IMR-90 (cell line): ENCODE results near the gene PGK1. TPM values are rescaled to one million over a fixed set of nuclear protein-coding genes. Genes with fewer than 3 reads are reported as not detected.

Experiments used
- ATAC-seq: fragments of 200-7000 bp; cut with Tn5 transposase; 2 replicates; pipeline ENCODE4 v1.9.1; 2020; ENCODE audit warnings: low read depth, mild to moderate bottlenecking, moderate library complexity
- BruUV-seq: library from RNA; stranded (reverse); fragments of 400-500 nt; replicated peaks from 2 replicates; lab custom pipeline; 2021; lab: Mats Ljungman, UMichigan
- CTCF ChIA-PET: fragments of 300-600 bp; formaldehyde crosslinking; extraction: SDS; loops from one replicate; lab custom pipeline; 2021; ENCODE audit warnings: antibody characterized with exemption; lab: Yijun Ruan, JAX
- POLR2A ChIA-PET: fragments of 300-600 bp; sonication (Branson Sonifier 250); formaldehyde crosslinking; loops from one replicate; lab custom pipeline; 2022; ENCODE audit warnings: antibody characterized with exemption; ENCODE audit not compliant: unreplicated experiment; lab: Charles Lee
- DNase-seq: peaks from one replicate; pipeline ENCODE4 v3.0.0; 2013
- H2AFZ ChIP-seq: replicated peaks from 2 replicates; pipeline ENCODE3; 2013; ENCODE audit warnings: low read length, mild to moderate bottlenecking; ENCODE audit not compliant: poor library complexity
- H2AK5ac ChIP-seq: 2 replicates; pipeline ENCODE4 v1.6.1; 2013; ENCODE audit warnings: low read depth, low read length, inconsistent platforms
- H2AK9ac ChIP-seq: replicated peaks from 2 replicates; pipeline ENCODE3; 2013; ENCODE audit warnings: mild to moderate bottlenecking, low read depth, low read length, moderate library complexity; ENCODE audit not compliant: poor library complexity
- H2BK120ac ChIP-seq: 2 replicates; pipeline ENCODE4 v1.6.1; 2013; ENCODE audit warnings: low read depth, low read length, inconsistent platforms
- H2BK15ac ChIP-seq: 3 replicates; pipeline ENCODE4 v1.6.1; 2013; ENCODE audit warnings: low read depth, low read length, inconsistent platforms
- H2BK20ac ChIP-seq: 2 replicates; pipeline ENCODE4 v1.6.1; 2013; ENCODE audit warnings: low read depth, mild to moderate bottlenecking, inconsistent platforms, low read length, moderate library complexity
- H2BK5ac ChIP-seq: 2 replicates; pipeline ENCODE4 v1.6.1; 2013; ENCODE audit warnings: mild to moderate bottlenecking, low read depth, low read length, inconsistent platforms; ENCODE audit not compliant: poor library complexity, severe bottlenecking
- H3K14ac ChIP-seq: replicated peaks from 2 replicates; pipeline ENCODE4 v1.6.1; 2013; ENCODE audit warnings: low read depth, low read length, inconsistent platforms
- H3K18ac ChIP-seq: 2 replicates; pipeline ENCODE4 v1.6.1; 2013; ENCODE audit warnings: low read depth, low read length, control low read depth
- H3K23ac ChIP-seq: 2 replicates; pipeline ENCODE4 v1.6.1; 2013; ENCODE audit warnings: low read depth, low read length, inconsistent platforms
- H3K27ac ChIP-seq: 2 replicates; pipeline ENCODE4 v1.5.1; 2013; ENCODE audit warnings: mild to moderate bottlenecking, control low read depth, low read length; ENCODE audit not compliant: insufficient read depth
- H3K27me3 ChIP-seq: 2 replicates; pipeline ENCODE4 v1.6.1; 2013; ENCODE audit warnings: low read length; ENCODE audit not compliant: control insufficient read depth, insufficient read depth
- H3K36me3 ChIP-seq: 2 replicates; pipeline ENCODE4 v1.6.1; 2013; ENCODE audit warnings: low read length, mixed read lengths; ENCODE audit not compliant: control insufficient read depth, insufficient read depth
- H3K4ac ChIP-seq: 2 replicates; pipeline ENCODE4 v1.6.1; 2013; ENCODE audit warnings: low read depth, low read length, inconsistent platforms
- H3K4me1 ChIP-seq: 2 replicates; pipeline ENCODE4 v1.6.1; 2013; ENCODE audit warnings: low read length, mixed read lengths; ENCODE audit not compliant: control insufficient read depth, insufficient read depth
- H3K4me2 ChIP-seq: 2 replicates; pipeline ENCODE4 v1.6.1; 2013; ENCODE audit warnings: low read depth, mild to moderate bottlenecking, control low read depth, low read length, moderate library complexity
- H3K4me3 ChIP-seq: 2 replicates; pipeline ENCODE4 v1.5.1; 2013; ENCODE audit warnings: low read depth, mild to moderate bottlenecking, control low read depth, low read length, moderate library complexity; ENCODE audit not compliant: insufficient read depth
- H3K56ac ChIP-seq: 2 replicates; pipeline ENCODE4 v1.6.1; 2013; ENCODE audit warnings: low read length, inconsistent platforms; ENCODE audit not compliant: insufficient read depth; ENCODE audit errors: extremely low read depth
- H3K79me1 ChIP-seq, 2 experiments: 2 replicates each; pipeline ENCODE4 v1.6.1; 2013; ENCODE audit warnings: low read length in 2 of 2, inconsistent platforms in 1 of 2, low read depth in 1 of 2
- H3K9ac ChIP-seq: 2 replicates; pipeline ENCODE4 v1.6.1; 2013; ENCODE audit warnings: low read depth, low read length, control low read depth
- H3K9me1 ChIP-seq: 2 replicates; pipeline ENCODE4 v1.6.1; 2013; ENCODE audit warnings: low read length, inconsistent platforms; ENCODE audit not compliant: insufficient read depth
- H3K9me3 ChIP-seq: 2 replicates; pipeline ENCODE4 v1.6.1; 2013; ENCODE audit warnings: low read length; ENCODE audit not compliant: control insufficient read depth, insufficient read depth
- H4K20me1 ChIP-seq: 2 replicates; pipeline ENCODE4 v1.6.1; 2013; ENCODE audit warnings: low read length, inconsistent platforms; ENCODE audit not compliant: insufficient read depth
- H4K5ac ChIP-seq: 2 replicates; pipeline ENCODE4 v1.6.1; 2013; ENCODE audit warnings: mild to moderate bottlenecking, low read depth, low read length, control low read depth
- H4K8ac ChIP-seq, 2 experiments: 2 replicates each; pipeline ENCODE4 v1.6.1; 2013; ENCODE audit warnings: low read depth in 2 of 2, low read length in 2 of 2, control low read depth in 1 of 2, inconsistent platforms in 1 of 2
- H4K91ac ChIP-seq: 2 replicates; pipeline ENCODE4 v1.6.1; 2013; ENCODE audit warnings: low read depth, low read length, inconsistent platforms; ENCODE audit not compliant: insufficient read depth
- BHLHE40 ChIP-seq: fragments of 150-350 bp; IDR thresholded peaks from 2 replicates; pipeline ENCODE4 v1.6.1; 2016; ENCODE audit warnings: mild to moderate bottlenecking, low read depth, low read length
- CEBPB ChIP-seq: IDR thresholded peaks from 2 replicates; pipeline ENCODE4 v1.6.1; 2012; ENCODE audit warnings: low read depth, low read length, improper control_type of control experiment
- CHD1 ChIP-seq: IDR thresholded peaks from 2 replicates; pipeline ENCODE4 v1.6.1; 2012; ENCODE audit warnings: low read depth, low read length, improper control_type of control experiment
- FOS ChIP-seq: fragments of 150-350 bp; IDR thresholded peaks from 2 replicates; pipeline ENCODE4 v1.6.1; 2016; ENCODE audit warnings: low read depth, low read length
- MAFK ChIP-seq: IDR thresholded peaks from 2 replicates; pipeline ENCODE4 v1.6.1; 2012; ENCODE audit warnings: low read depth, low read length, improper control_type of control experiment
- MAZ ChIP-seq: IDR thresholded peaks from 2 replicates; pipeline ENCODE4 v1.6.1; 2012; ENCODE audit warnings: low read depth, mild to moderate bottlenecking, low read length, improper control_type of control experiment, moderate library complexity, borderline replicate concordance
- MXI1 ChIP-seq: IDR thresholded peaks from 2 replicates; pipeline ENCODE4 v1.6.1; 2012; ENCODE audit warnings: low read depth, mild to moderate bottlenecking, low read length, moderate library complexity, borderline replicate concordance
- NFE2L2 ChIP-seq: fragments of 150-350 bp; IDR thresholded peaks from 2 replicates; pipeline ENCODE4 v1.6.1; 2016; ENCODE audit warnings: low read depth, mild to moderate bottlenecking, low read length
- POLR2A ChIP-seq: IDR thresholded peaks from 2 replicates; pipeline ENCODE4 v1.6.1; 2012; ENCODE audit warnings: mild to moderate bottlenecking, low read depth, low read length
- RAD21 ChIP-seq: IDR thresholded peaks from 2 replicates; pipeline ENCODE4 v1.6.1; 2012; ENCODE audit warnings: low read length, improper control_type of control experiment
- RCOR1 ChIP-seq: IDR thresholded peaks from 2 replicates; pipeline ENCODE4 v1.6.1; 2012; ENCODE audit warnings: mild to moderate bottlenecking, low read length, improper control_type of control experiment; ENCODE audit not compliant: insufficient replicate concordance
- RFX5 ChIP-seq: IDR thresholded peaks from 2 replicates; pipeline ENCODE4 v1.8.0; 2012; ENCODE audit warnings: low read depth, mild to moderate bottlenecking, low read length, moderate library complexity
- SMC3 ChIP-seq: fragments of 150-350 bp; IDR thresholded peaks from 2 replicates; pipeline ENCODE4 v1.6.1; 2016; ENCODE audit warnings: low read depth, mild to moderate bottlenecking, antibody characterized with exemption, low read length, moderate library complexity
- WGBS, 2 experiments: methylation state at CpG; one replicate each; pipeline versions ENCODE4 v1.1.5 to v1.1.7; 2013; ENCODE audit warnings: missing lambda C conversion rate in 2 of 2; ENCODE audit not compliant: insufficient read length in 1 of 2; ENCODE audit errors: extremely low coverage in 2 of 2; 5-methylcytosine and 5-hydroxymethylcytosine counted together
- dilution Hi-C: fragments of 300-500 bp; cut with HindIII; formaldehyde crosslinking; loops from one replicate; pipeline ENCODE4 v1.14.3; 2018; ENCODE audit warnings: low sequenced_read_pairs; ENCODE audit not compliant: unreplicated experiment
- in situ Hi-C: fragments of 300-500 bp; cut with MboI; formaldehyde crosslinking; loops from 3 replicates; pipeline ENCODE4 v1.14.3; 2019; ENCODE audit warnings: low sequenced_read_pairs, inconsistent platforms, mixed read lengths
- intact Hi-C: fragments of 100-400 bp; cut with micrococcal nuclease; formaldehyde crosslinking; loops from 2 replicates; pipeline ENCODE4 v1.10.0; 2022
- polyA plus RNA-seq, 3 experiments: library from polyadenylated mRNA; depleted of rRNA; stranded (reverse); fragments of >200 nt; gene quantifications; 2 replicates each; pipeline ENCODE4 v1.2.3, GENCODE V29; 2012; ENCODE audit warnings: low replicate concordance in 1 of 3
- total RNA-seq: library from RNA; depleted of rRNA; stranded (reverse); fragments of >200 nt; gene quantifications from 2 replicates; pipeline ENCODE4 v1.2.3, GENCODE V29; 2012
- TF ChIP-seq, protein P1 (sequence below): fragments of 150-350 bp; IDR thresholded peaks from 2 replicates; pipeline ENCODE4 v1.6.1; 2016; ENCODE audit warnings: low read depth, mild to moderate bottlenecking, low read length, moderate library complexity, borderline replicate concordance
- TF ChIP-seq, protein P2 (sequence below): conservative IDR thresholded peaks from 2 replicates; pipeline ENCODE4 v1.5.1; 2012; ENCODE audit warnings: mild to moderate bottlenecking, low read depth, low read length, improper control_type of control experiment
- TF ChIP-seq, protein P3 (sequence below): fragments of 150-350 bp; IDR thresholded peaks from 2 replicates; pipeline ENCODE4 v1.6.1; 2017; ENCODE audit warnings: mild to moderate bottlenecking, antibody characterized with exemption, low read length, low read depth

The PGK1 gene
- total and polyA plus RNA-seq, 2 of the 4 experiments (the other 2 are of a cell fraction), result 498 to 744 TPM

DNA sequence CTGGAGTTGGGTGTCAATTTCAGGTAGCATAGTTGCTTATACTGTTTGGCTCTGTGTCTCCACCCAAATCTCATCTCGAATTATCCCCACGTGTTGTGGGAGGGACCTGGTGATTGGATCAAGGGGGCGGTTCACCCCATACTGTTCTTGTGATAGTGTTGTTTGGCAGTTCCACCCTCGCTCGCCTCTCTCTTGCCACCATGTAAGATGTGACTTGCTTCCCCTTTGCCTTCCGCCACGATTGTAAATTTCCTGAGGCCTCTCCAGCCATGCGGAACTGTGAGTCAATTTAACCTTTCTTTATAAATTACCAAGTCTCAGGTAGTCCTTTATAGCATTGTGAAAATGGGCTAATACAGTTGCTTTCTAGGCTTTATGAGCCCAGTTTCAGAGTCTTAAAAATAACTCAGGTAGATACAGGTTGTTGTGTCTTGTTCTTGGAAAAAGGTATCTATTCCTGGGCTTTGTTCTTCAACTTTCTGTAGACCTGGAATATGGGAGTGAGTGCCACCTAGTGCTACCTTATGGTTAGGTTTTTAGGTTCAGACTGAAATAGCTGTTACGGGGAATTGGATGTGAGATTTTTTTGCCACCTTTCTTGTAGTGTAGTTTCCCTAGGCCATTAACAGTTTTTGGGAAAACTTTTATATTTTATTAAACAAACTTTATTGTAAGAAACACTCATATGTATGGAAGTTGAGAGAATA is 15.6 kb downstream of the PGK1 start:
- dilution Hi-C loops (no loop called here), in situ Hi-C loops (no loop called here), intact Hi-C loops (no loop called here)
- Histone ChIP-seq H3K4me2 (no peak overlapping the region), H4K20me1 (peaks cover 76% of the 10 kb centered on the region), H2BK120ac (no peak overlapping the region), H3K27ac (no peak overlapping the region), H2AK9ac (no peak overlapping the region), H3K4ac (no peak overlapping the region), H4K5ac (no peak overlapping the region), H2BK15ac (no peak overlapping the region), H3K23ac (no peak overlapping the region), H4K91ac (no peak overlapping the region), H3K4me3 (no peak overlapping the region), H3K9me3 (no peaks in the 10 kb centered on the region), H3K27me3 (no peaks in the 10 kb centered on the region), H3K14ac (no peak overlapping the region), H4K8ac (no peak overlapping the region), H3K18ac (no peak overlapping the region), H3K4me1 (no peaks in the 10 kb centered on the region), H3K36me3 (peaks cover 46% of the 10 kb centered on the region), H2BK5ac (no peak overlapping the region), H3K9ac (no peak overlapping the region), H2AK5ac (no peak overlapping the region), H3K9me1 (no peaks in the 10 kb centered on the region), H2BK20ac (no peak overlapping the region), H2AFZ (no peak overlapping the region), H3K56ac (no peak overlapping the region), H3K79me1 (peaks cover 3% of the 10 kb centered on the region in 2 experiments)
- no TSS peak for BruUV-seq
- ATAC-seq (no peak), DNase-seq (no peak)
- TF ChIP-seq FOS (no peak), RCOR1 (no peak), MAFK (no peak), MAZ (no peak), CEBPB (no peak), MXI1 (no peak), SMC3 (no peak), CHD1 (no peak), RAD21 (no peak), BHLHE40 (no peak), RFX5 (no peak), POLR2A (no peak), NFE2L2 (no peak)
- TF ChIP-seq, protein P1, sequence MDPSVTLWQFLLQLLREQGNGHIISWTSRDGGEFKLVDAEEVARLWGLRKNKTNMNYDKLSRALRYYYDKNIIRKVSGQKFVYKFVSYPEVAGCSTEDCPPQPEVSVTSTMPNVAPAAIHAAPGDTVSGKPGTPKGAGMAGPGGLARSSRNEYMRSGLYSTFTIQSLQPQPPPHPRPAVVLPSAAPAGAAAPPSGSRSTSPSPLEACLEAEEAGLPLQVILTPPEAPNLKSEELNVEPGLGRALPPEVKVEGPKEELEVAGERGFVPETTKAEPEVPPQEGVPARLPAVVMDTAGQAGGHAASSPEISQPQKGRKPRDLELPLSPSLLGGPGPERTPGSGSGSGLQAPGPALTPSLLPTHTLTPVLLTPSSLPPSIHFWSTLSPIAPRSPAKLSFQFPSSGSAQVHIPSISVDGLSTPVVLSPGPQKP, result no peak
- TF ChIP-seq, protein P2, sequence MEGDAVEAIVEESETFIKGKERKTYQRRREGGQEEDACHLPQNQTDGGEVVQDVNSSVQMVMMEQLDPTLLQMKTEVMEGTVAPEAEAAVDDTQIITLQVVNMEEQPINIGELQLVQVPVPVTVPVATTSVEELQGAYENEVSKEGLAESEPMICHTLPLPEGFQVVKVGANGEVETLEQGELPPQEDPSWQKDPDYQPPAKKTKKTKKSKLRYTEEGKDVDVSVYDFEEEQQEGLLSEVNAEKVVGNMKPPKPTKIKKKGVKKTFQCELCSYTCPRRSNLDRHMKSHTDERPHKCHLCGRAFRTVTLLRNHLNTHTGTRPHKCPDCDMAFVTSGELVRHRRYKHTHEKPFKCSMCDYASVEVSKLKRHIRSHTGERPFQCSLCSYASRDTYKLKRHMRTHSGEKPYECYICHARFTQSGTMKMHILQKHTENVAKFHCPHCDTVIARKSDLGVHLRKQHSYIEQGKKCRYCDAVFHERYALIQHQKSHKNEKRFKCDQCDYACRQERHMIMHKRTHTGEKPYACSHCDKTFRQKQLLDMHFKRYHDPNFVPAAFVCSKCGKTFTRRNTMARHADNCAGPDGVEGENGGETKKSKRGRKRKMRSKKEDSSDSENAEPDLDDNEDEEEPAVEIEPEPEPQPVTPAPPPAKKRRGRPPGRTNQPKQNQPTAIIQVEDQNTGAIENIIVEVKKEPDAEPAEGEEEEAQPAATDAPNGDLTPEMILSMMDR, result no peak
- TF ChIP-seq, protein P3, sequence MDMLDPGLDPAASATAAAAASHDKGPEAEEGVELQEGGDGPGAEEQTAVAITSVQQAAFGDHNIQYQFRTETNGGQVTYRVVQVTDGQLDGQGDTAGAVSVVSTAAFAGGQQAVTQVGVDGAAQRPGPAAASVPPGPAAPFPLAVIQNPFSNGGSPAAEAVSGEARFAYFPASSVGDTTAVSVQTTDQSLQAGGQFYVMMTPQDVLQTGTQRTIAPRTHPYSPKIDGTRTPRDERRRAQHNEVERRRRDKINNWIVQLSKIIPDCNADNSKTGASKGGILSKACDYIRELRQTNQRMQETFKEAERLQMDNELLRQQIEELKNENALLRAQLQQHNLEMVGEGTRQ, result no peak
- ChIA-PET POLR2A (no interaction called here), CTCF (no interaction called here)
- no CpG with 5 or more reads among the region's 9 CpGs for WGBS, 2 experiments
